H9 (cell line): ENCODE data around the gene JRKL. TPM values are rescaled to one million over a fixed set of nuclear protein-coding genes. Genes with fewer than 3 reads are reported as not detected.
A peak's percentile ranks its signal among the peaks of the same experiment; 100 is the strongest.

Source experiments
- DNase-seq: peaks from one replicate; pipeline ENCODE4 v3.0.0-alpha.2; 2017
- H2AFZ ChIP-seq: one replicate; pipeline ENCODE4 v1.6.1; 2013; ENCODE audit warnings: mild to moderate bottlenecking, low read length, control low read depth, moderate library complexity
- H2AK5ac ChIP-seq: 2 replicates; pipeline ENCODE4 v1.6.1; 2013; ENCODE audit warnings: low read length, control low read depth, mixed read lengths; ENCODE audit not compliant: insufficient read length
- H2BK120ac ChIP-seq: one replicate; pipeline ENCODE4 v1.6.1; 2013; ENCODE audit warnings: low read depth, mild to moderate bottlenecking, low read length, control low read depth, inconsistent platforms; ENCODE audit not compliant: poor library complexity, severe bottlenecking
- H2BK12ac ChIP-seq: 2 replicates; pipeline ENCODE4 v1.6.1; 2013; ENCODE audit warnings: low read length, control low read depth, mixed read lengths, low read depth; ENCODE audit not compliant: insufficient read length
- H2BK15ac ChIP-seq: 2 replicates; pipeline ENCODE4 v1.6.1; 2013; ENCODE audit warnings: low read depth, low read length, control low read depth
- H2BK20ac ChIP-seq: one replicate; pipeline ENCODE4 v1.6.1; 2013; ENCODE audit warnings: low read depth, mild to moderate bottlenecking, low read length, control low read depth, inconsistent platforms; ENCODE audit not compliant: poor library complexity, severe bottlenecking
- H2BK5ac ChIP-seq: 2 replicates; pipeline ENCODE4 v1.6.1; 2013; ENCODE audit warnings: low read length, control low read depth, mixed read lengths; ENCODE audit not compliant: insufficient read length
- H3K14ac ChIP-seq: 2 replicates; pipeline ENCODE4 v1.6.1; 2013; ENCODE audit warnings: low read length, control low read depth; ENCODE audit not compliant: insufficient read depth
- H3K18ac ChIP-seq: 2 replicates; pipeline ENCODE4 v1.6.1; 2013; ENCODE audit warnings: low read depth, mild to moderate bottlenecking, mixed read lengths, low read length, control low read depth; ENCODE audit not compliant: insufficient read length
- H3K23ac ChIP-seq: 2 replicates; pipeline ENCODE4 v1.6.1; 2013; ENCODE audit warnings: low read length, control low read depth, mixed read lengths, low read depth; ENCODE audit not compliant: insufficient read length
- H3K23me2 ChIP-seq: 2 replicates; pipeline ENCODE4 v1.6.1; 2013; ENCODE audit warnings: low read depth, mild to moderate bottlenecking, mixed read lengths, low read length, control low read depth; ENCODE audit not compliant: insufficient read length, poor library complexity, severe bottlenecking
- H3K27ac ChIP-seq: 2 replicates; pipeline ENCODE4 v1.5.1; 2013; ENCODE audit warnings: low read length, control low read depth, mixed read lengths, low read depth; ENCODE audit not compliant: insufficient read length
- H3K27me3 ChIP-seq: 2 replicates; pipeline ENCODE4 v1.6.1; 2013; ENCODE audit warnings: low read length, control low read depth, inconsistent platforms; ENCODE audit not compliant: insufficient read depth
- H3K4ac ChIP-seq: 2 replicates; pipeline ENCODE4 v1.6.1; 2013; ENCODE audit warnings: low read depth, mild to moderate bottlenecking, control low read depth, inconsistent platforms, low read length, moderate library complexity
- H3K4me1 ChIP-seq: 2 replicates; pipeline ENCODE4 v1.6.1; 2013; ENCODE audit warnings: low read length, control low read depth, inconsistent platforms; ENCODE audit not compliant: insufficient read depth
- H3K4me2 ChIP-seq: 2 replicates; pipeline ENCODE4 v1.6.1; 2013; ENCODE audit warnings: low read length, control low read depth, mixed read lengths; ENCODE audit not compliant: insufficient read length, insufficient read depth
- H3K56ac ChIP-seq: 2 replicates; pipeline ENCODE4 v1.6.1; 2013; ENCODE audit warnings: low read depth, mild to moderate bottlenecking, mixed read lengths, low read length, control low read depth; ENCODE audit not compliant: insufficient read length
- H3K79me1 ChIP-seq: 2 replicates; pipeline ENCODE4 v1.6.1; 2013; ENCODE audit warnings: low read depth, mild to moderate bottlenecking, moderate library complexity, low read length, control low read depth, inconsistent platforms; ENCODE audit not compliant: insufficient read depth, poor library complexity, severe bottlenecking
- H3K79me2 ChIP-seq: 2 replicates; pipeline ENCODE4 v1.6.1; 2013; ENCODE audit warnings: low read length, control low read depth, inconsistent platforms; ENCODE audit not compliant: insufficient read depth
- H3K9ac ChIP-seq: 2 replicates; pipeline ENCODE4 v1.6.1; 2013; ENCODE audit warnings: low read length, control low read depth, mixed read lengths; ENCODE audit not compliant: insufficient read length; ENCODE audit errors: extremely low read depth
- H3K9me3 ChIP-seq: one replicate; pipeline ENCODE4 v1.6.1; 2013; ENCODE audit warnings: low read depth, low read length, inconsistent platforms; ENCODE audit not compliant: control insufficient read depth
- H3T11ph ChIP-seq: one replicate; pipeline ENCODE4 v1.6.1; 2013; ENCODE audit warnings: mild to moderate bottlenecking, low read length, control low read depth, inconsistent platforms
- H4K20me1 ChIP-seq: one replicate; pipeline ENCODE4 v1.6.1; 2013; ENCODE audit not compliant: control insufficient read depth, insufficient read length, insufficient read depth
- H4K5ac ChIP-seq: 2 replicates; pipeline ENCODE4 v1.6.1; 2013; ENCODE audit warnings: low read depth, mild to moderate bottlenecking, mixed read lengths, low read length, control low read depth; ENCODE audit not compliant: insufficient read length
- H4K8ac ChIP-seq: replicated peaks from 2 replicates; pipeline ENCODE4 v1.6.1; 2013; ENCODE audit warnings: low read length, control low read depth, mixed read lengths, low read depth; ENCODE audit not compliant: insufficient read length
- H4K91ac ChIP-seq: 2 replicates; pipeline ENCODE4 v1.6.1; 2013; ENCODE audit warnings: low read depth, mild to moderate bottlenecking, moderate library complexity, mixed read lengths, low read length, control low read depth; ENCODE audit not compliant: insufficient read length
- H3K27ac Mint-ChIP-seq, 3 experiments: 2 replicates in 2 of 3; 3 replicates in 1 of 3; pipeline ENCODE4 v1.8.0; 2020 to 2021; ENCODE audit warnings: mixed read lengths in 3 of 3, mild to moderate bottlenecking in 1 of 3, moderate library complexity in 1 of 3
- H3K27me3 Mint-ChIP-seq: 2 replicates; pipeline ENCODE4 v1.8.0; 2021; ENCODE audit warnings: low read depth, mild to moderate bottlenecking, moderate library complexity, mixed read lengths
- H3K36me3 Mint-ChIP-seq, 3 experiments: 2 replicates in 2 of 3; 3 replicates in 1 of 3; pipeline ENCODE4 v1.8.0; 2020 to 2021; ENCODE audit warnings: low read depth in 3 of 3, mixed read lengths in 3 of 3; ENCODE audit not compliant: insufficient read depth in 1 of 3
- H3K4me1 Mint-ChIP-seq, 2 experiments: 2 replicates each; pipeline ENCODE4 v1.8.0; 2020; ENCODE audit warnings: mixed read lengths in 2 of 2
- H3K4me3 Mint-ChIP-seq, 2 experiments: 2 replicates in 1 of 2; 3 replicates in 1 of 2; pipeline ENCODE4 v1.8.0; 2020 to 2021; ENCODE audit warnings: mild to moderate bottlenecking in 2 of 2, mixed read lengths in 2 of 2, moderate library complexity in 1 of 2
- H3K9me3 Mint-ChIP-seq, 2 experiments: 2 replicates in 1 of 2; 3 replicates in 1 of 2; pipeline ENCODE4 v1.8.0; 2020; ENCODE audit warnings: mild to moderate bottlenecking in 2 of 2, mixed read lengths in 2 of 2, moderate library complexity in 1 of 2
- WGBS: extraction: QIAGEN DNeasy Blood & Tissue Kit; methylation state at CpG from one replicate; pipeline ENCODE4 v1.1.7; 2013; ENCODE audit warnings: missing lambda C conversion rate, low lambda C conversion rate, mixed read lengths; ENCODE audit not compliant: insufficient read length; ENCODE audit errors: extremely low coverage; 5-methylcytosine and 5-hydroxymethylcytosine counted together
- total RNA-seq: library from RNA; stranded (reverse); gene quantifications from 2 replicates; pipeline ENCODE4 v1.2.1, GENCODE V29; 2021
- TF ChIP-seq, protein P1 (sequence below): fragments of 200-600 bp; sonication (generic); conservative IDR thresholded peaks from 3 replicates; pipeline ENCODE4 v1.8.0; 2021; ENCODE audit warnings: antibody characterized with exemption, mild to moderate bottlenecking

The JRKL gene
- total RNA-seq, 1 experiment from 2014 or later = 3.6 TPM

DNA sequence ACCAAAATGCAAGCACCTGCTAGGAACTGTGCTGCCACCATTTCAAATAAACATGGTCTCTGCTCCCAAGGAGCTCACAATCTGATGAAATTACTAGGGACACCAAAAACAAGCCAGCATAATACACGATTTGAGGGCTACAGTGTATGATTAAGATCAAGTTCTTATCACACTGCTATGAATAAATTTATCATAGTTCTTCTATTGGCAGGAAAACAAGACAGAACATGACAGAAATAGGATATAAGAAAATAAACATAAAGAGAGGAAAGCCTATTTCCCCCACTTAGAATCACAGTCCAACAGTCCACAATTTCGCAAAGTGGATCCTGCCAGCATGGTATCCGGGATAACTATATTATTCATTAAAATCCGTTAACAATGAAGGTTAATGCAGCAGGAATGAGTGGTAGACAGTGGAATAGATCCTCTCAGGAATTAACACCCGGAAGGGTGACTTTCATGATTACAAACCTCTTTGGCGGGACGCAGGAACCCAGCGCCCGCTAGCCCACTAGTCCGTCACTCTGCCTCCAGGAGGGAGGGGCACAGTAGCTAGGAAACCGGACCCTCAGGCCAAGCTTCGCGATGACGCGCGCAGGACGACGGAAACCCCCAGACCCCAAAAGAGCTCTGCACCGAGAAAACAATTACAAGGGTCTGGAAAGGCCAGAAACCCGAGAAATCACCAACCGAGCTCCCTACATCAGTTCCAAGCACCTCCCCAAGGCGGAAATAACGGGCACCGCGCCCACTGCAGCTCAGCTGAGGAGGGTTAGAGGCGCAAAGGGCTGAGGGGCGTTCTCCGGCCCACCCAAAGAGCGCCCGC is 708 bp upstream of the JRKL start:
- Histone ChIP-seq H3K18ac (peak overlapping the region; percentile 91), H3K79me2 (no peaks in the 10 kb centered on the region), H3K4me1 (no peaks in the 10 kb centered on the region; the same call in 1 of the 2 replicates), H3K14ac (peak overlapping the region; percentile 83), H3T11ph (no peak overlapping the region), H3K23me2 (peaks cover 6% of the 10 kb centered on the region), H3K56ac (no peak overlapping the region), H3K4ac (no peak overlapping the region; the same call in 1 of the 2 replicates), H2BK20ac (no peak overlapping the region), H4K20me1 (no peaks in the 10 kb centered on the region), H2BK15ac (no peak overlapping the region), H4K5ac (no peak overlapping the region), H3K4me2 (peak overlapping the region; percentile 92), H2BK120ac (peak overlapping the region; percentile 96), H3K9me3 (no peaks in the 10 kb centered on the region), H2AK5ac (no peak overlapping the region), H3K79me1 (peaks cover 2% of the 10 kb centered on the region), H2BK5ac (no peak overlapping the region), H3K9ac (peak overlapping the region; percentile 81), H2AFZ (peak overlapping the region; percentile 57), H2BK12ac (no peak overlapping the region), H4K91ac (no peak overlapping the region), H3K23ac (no peak overlapping the region), H4K8ac (no peak overlapping the region), H3K27me3 (no peaks in the 10 kb centered on the region), H3K27ac (peak overlapping the region; percentile 40)
- peaks cover 15 to 16% of the 10 kb centered on the region in 2 experiments for H3K4me1 Mint-ChIP-seq
- DNase-seq = no peak
- H3K36me3 Mint-ChIP-seq = peaks cover 18 to 25% (median 19%) of the 10 kb centered on the region in 3 experiments; a peak in 6 of 7 replicates
- H3K4me3 Mint-ChIP-seq = peak overlapping the region; percentile 91 to 95
- peaks cover 17% of the 10 kb centered on the region in 2 experiments for H3K9me3 Mint-ChIP-seq
- H3K27ac Mint-ChIP-seq = peak overlapping the region; percentile 98 to 99 (median 98)
- TF ChIP-seq, protein P1, sequence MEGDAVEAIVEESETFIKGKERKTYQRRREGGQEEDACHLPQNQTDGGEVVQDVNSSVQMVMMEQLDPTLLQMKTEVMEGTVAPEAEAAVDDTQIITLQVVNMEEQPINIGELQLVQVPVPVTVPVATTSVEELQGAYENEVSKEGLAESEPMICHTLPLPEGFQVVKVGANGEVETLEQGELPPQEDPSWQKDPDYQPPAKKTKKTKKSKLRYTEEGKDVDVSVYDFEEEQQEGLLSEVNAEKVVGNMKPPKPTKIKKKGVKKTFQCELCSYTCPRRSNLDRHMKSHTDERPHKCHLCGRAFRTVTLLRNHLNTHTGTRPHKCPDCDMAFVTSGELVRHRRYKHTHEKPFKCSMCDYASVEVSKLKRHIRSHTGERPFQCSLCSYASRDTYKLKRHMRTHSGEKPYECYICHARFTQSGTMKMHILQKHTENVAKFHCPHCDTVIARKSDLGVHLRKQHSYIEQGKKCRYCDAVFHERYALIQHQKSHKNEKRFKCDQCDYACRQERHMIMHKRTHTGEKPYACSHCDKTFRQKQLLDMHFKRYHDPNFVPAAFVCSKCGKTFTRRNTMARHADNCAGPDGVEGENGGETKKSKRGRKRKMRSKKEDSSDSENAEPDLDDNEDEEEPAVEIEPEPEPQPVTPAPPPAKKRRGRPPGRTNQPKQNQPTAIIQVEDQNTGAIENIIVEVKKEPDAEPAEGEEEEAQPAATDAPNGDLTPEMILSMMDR = no peak
- no peaks in the 10 kb centered on the region for H3K27me3 Mint-ChIP-seq
- no CpG with 5 or more reads among the region's 30 CpGs for WGBS
